SK-N-SH (cell line): ENCODE data around the gene TRAF5. TPM values are rescaled to one million over a fixed set of nuclear protein-coding genes. Genes with fewer than 3 reads are reported as not detected.
A peak's percentile ranks its signal among the peaks of the same experiment; 100 is the strongest.

ENCODE experiments used
- CTCF ChIA-PET: fragments of 300-600, 350-600 bp; formaldehyde crosslinking; extraction: SDS; loops from one replicate; lab custom pipeline; 2021; lab: Yijun Ruan, JAX
- POLR2A ChIA-PET: fragments of 350-600 bp; sonication (Branson Sonifier 250); formaldehyde crosslinking; extraction: SDS; loops from one replicate; lab custom pipeline; 2020; ENCODE audit warnings: antibody characterized with exemption, inconsistent platforms; lab: Yijun Ruan, JAX
- DNase-seq: peaks from one replicate; pipeline ENCODE4 v3.0.0; 2012
- H2AFZ ChIP-seq: fragments of 200-600 bp; sonication (generic); 2 replicates; pipeline ENCODE4 v1.8.1; 2016; ENCODE audit warnings: antibody characterized with exemption, mild to moderate bottlenecking, low read depth
- H3F3A ChIP-seq: fragments of 200-600 bp; sonication (generic); replicated peaks from 2 replicates; pipeline ENCODE3; 2016; ENCODE audit warnings: antibody characterized with exemption, mild to moderate bottlenecking; ENCODE audit not compliant: insufficient read depth
- H3K27ac ChIP-seq, 2 experiments: fragments of 200-500 bp in 1 of 2; fragments of 200-600 bp in 1 of 2; sonication (Bioruptor generic) in 1 of 2; sonication (generic), shearing (Covaris generic) in 1 of 2; 2 replicates each; pipeline versions ENCODE4 v1.5.1 to v1.6.1; 2014 to 2016; ENCODE audit warnings: low read depth in 2 of 2, inconsistent platforms in 1 of 2, low read length in 1 of 2, mild to moderate bottlenecking in 1 of 2, mixed read lengths in 1 of 2
- H3K27me3 ChIP-seq: fragments of 200-600 bp; sonication (generic), shearing (Covaris generic); 2 replicates; pipeline ENCODE4 v1.6.1; 2016; ENCODE audit warnings: mixed run types; ENCODE audit not compliant: insufficient read depth
- H3K36me3 ChIP-seq, 2 experiments: fragments of 200-500 bp in 1 of 2; fragments of 200-600 bp in 1 of 2; sonication (Bioruptor generic) in 1 of 2; sonication (generic) in 1 of 2; replicated peaks in 1 of 2; 2 replicates each; pipeline versions ENCODE3 to v1.5.1; 2014 to 2016; ENCODE audit warnings: low read length in 1 of 2, mild to moderate bottlenecking in 1 of 2; ENCODE audit not compliant: insufficient read depth in 2 of 2, control insufficient read depth in 1 of 2
- H3K4me1 ChIP-seq, 2 experiments: fragments of 200-500 bp in 1 of 2; fragments of 200-600 bp in 1 of 2; sonication (Bioruptor generic) in 1 of 2; sonication (generic), shearing (Covaris generic) in 1 of 2; 2 replicates each; pipeline versions ENCODE4 v1.5.1 to v1.6.1; 2014 to 2016; ENCODE audit warnings: low read depth in 1 of 2, low read length in 1 of 2, mixed run types in 1 of 2; ENCODE audit not compliant: insufficient read depth in 2 of 2, control insufficient read depth in 1 of 2
- H3K4me2 ChIP-seq: fragments of 200-600 bp; sonication (generic), shearing (Covaris generic); 2 replicates; pipeline ENCODE4 v1.6.1; 2017; ENCODE audit warnings: mixed run types
- H3K4me3 ChIP-seq, 2 experiments: fragments of 200-500 bp in 1 of 2; fragments of 200-600 bp in 1 of 2; sonication (Bioruptor generic) in 1 of 2; sonication (generic), shearing (Covaris generic) in 1 of 2; 2 replicates each; pipeline versions ENCODE4 v1.5.1 to v1.8.1; 2014 to 2016; ENCODE audit warnings: low read depth in 2 of 2, inconsistent platforms in 1 of 2, low read length in 1 of 2, mild to moderate bottlenecking in 1 of 2, mixed read lengths in 1 of 2, moderate library complexity in 1 of 2
- H3K79me2 ChIP-seq: fragments of 200-600 bp; sonication (generic); 2 replicates; pipeline ENCODE4 v1.8.1; 2017; ENCODE audit warnings: mild to moderate bottlenecking; ENCODE audit not compliant: insufficient read depth
- H3K9ac ChIP-seq: fragments of 200-600 bp; sonication (generic); 2 replicates; pipeline ENCODE4 v1.6.1; 2017; ENCODE audit warnings: mixed run types
- H3K9me2 ChIP-seq: fragments of 200-600 bp; sonication (generic); 2 replicates; pipeline ENCODE4 v1.6.1; 2017; ENCODE audit warnings: mixed run types
- H3K9me3 ChIP-seq: fragments of 200-600 bp; sonication (generic); 2 replicates; pipeline ENCODE4 v1.6.1; 2017; ENCODE audit warnings: mixed run types, mild to moderate bottlenecking, moderate library complexity
- H4K20me1 ChIP-seq: fragments of 200-600 bp; sonication (generic); 2 replicates; pipeline ENCODE4 v1.6.1; 2017; ENCODE audit warnings: mild to moderate bottlenecking, mixed run types; ENCODE audit not compliant: insufficient read depth
- CHD2 ChIP-seq: fragments of 150-350 bp; IDR thresholded peaks from 2 replicates; pipeline ENCODE4 v1.6.1; 2018; ENCODE audit warnings: low read length; ENCODE audit not compliant: partially characterized antibody
- ELF1 ChIP-seq: IDR thresholded peaks from 2 replicates; pipeline ENCODE4 v1.4.0; 2012
- EP300 ChIP-seq, 2 experiments: IDR thresholded peaks; 2 replicates each; pipeline versions ENCODE4 v1.4.0 to v1.6.1; 2012; ENCODE audit warnings: borderline replicate concordance in 1 of 2, low read depth in 1 of 2, low read length in 1 of 2
- EZH2phosphoT487 ChIP-seq: fragments of 200-600 bp; sonication (generic); IDR thresholded peaks from 2 replicates; pipeline ENCODE4 v1.6.1; 2017; ENCODE audit warnings: low read depth, mixed run types, mild to moderate bottlenecking, antibody characterized with exemption, moderate library complexity, borderline replicate concordance
- GABPA ChIP-seq: IDR thresholded peaks from 2 replicates; pipeline ENCODE4 v1.4.0; 2012; ENCODE audit warnings: low read depth, mild to moderate bottlenecking
- GATA2 ChIP-seq: sonication (generic); formaldehyde crosslinking; IDR thresholded peaks from 2 replicates; pipeline ENCODE4 v1.5.0; 2020; ENCODE audit warnings: mild to moderate bottlenecking, missing genetic modification reagents
- NFIC ChIP-seq: IDR thresholded peaks from 2 replicates; pipeline ENCODE4 v1.4.0; 2012; ENCODE audit warnings: borderline replicate concordance
- NRF1 ChIP-seq: IDR thresholded peaks from 2 replicates; pipeline ENCODE4 v1.6.1; 2012; ENCODE audit warnings: low read depth, mild to moderate bottlenecking, low read length
- SIN3A ChIP-seq: IDR thresholded peaks from 2 replicates; pipeline ENCODE4 v1.6.1; 2012; ENCODE audit warnings: low read depth, mild to moderate bottlenecking, low read length, moderate library complexity, borderline replicate concordance
- TAF1 ChIP-seq: IDR thresholded peaks from 2 replicates; pipeline ENCODE4 v1.6.1; 2012; ENCODE audit warnings: low read depth, mild to moderate bottlenecking, low read length, moderate library complexity, borderline replicate concordance
- TCF12 ChIP-seq: IDR thresholded peaks from 2 replicates; pipeline ENCODE4 v1.4.0; 2012
- WGBS: methylation state at CpG from one replicate; pipeline ENCODE4 v1.1.6; 2017; ENCODE audit warnings: low lambda C conversion rate; 5-methylcytosine and 5-hydroxymethylcytosine counted together
- polyA plus RNA-seq, 3 experiments: library from polyadenylated mRNA; depleted of rRNA; stranded (reverse); fragments of >200 nt; gene quantifications; 2 replicates each; pipeline ENCODE4 v1.2.3, GENCODE V29; 2012
- TF ChIP-seq, protein P1 (sequence below): IDR thresholded peaks from 2 replicates; pipeline ENCODE4 v1.6.1; 2012; ENCODE audit warnings: mild to moderate bottlenecking, low read depth, low read length, moderate library complexity
- TF ChIP-seq, protein P2 (sequence below): IDR thresholded peaks from 2 replicates; pipeline ENCODE4 v1.4.0; 2012; ENCODE audit warnings: low read depth, borderline replicate concordance
- TF ChIP-seq, protein P3 (sequence below): IDR thresholded peaks from 2 replicates; pipeline ENCODE4 v1.4.0; 2012; ENCODE audit warnings: low read depth, borderline replicate concordance

Gene TRAF5
- polyA plus RNA-seq, 1 of the 3 experiments (the other 2 are of a cell fraction): 7.6 TPM

DNA sequence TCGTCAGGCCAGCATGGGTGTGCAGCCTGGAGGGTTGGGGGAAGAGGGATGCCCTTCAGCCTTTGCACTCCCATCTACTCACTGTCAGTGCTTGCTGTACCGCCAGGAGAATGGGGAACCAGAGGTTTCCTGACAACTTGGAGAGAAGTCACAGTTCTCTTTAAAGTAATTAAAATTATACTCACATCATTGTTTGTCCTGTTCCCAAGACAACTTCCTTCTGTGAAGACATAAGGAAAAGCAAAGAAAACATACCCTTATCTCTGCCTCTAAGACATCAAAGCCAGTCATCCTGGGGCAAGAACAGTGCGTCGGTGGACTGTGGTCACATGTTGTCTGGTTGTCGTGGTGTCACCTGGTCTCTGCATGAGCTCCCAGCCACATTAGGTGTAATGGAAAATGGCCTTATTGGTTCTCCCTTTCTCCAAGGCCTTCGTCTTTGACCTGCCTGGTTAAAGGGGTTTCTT lies 17.6 kb downstream of the TRAF5 start:
- TF ChIP-seq, protein P1, sequence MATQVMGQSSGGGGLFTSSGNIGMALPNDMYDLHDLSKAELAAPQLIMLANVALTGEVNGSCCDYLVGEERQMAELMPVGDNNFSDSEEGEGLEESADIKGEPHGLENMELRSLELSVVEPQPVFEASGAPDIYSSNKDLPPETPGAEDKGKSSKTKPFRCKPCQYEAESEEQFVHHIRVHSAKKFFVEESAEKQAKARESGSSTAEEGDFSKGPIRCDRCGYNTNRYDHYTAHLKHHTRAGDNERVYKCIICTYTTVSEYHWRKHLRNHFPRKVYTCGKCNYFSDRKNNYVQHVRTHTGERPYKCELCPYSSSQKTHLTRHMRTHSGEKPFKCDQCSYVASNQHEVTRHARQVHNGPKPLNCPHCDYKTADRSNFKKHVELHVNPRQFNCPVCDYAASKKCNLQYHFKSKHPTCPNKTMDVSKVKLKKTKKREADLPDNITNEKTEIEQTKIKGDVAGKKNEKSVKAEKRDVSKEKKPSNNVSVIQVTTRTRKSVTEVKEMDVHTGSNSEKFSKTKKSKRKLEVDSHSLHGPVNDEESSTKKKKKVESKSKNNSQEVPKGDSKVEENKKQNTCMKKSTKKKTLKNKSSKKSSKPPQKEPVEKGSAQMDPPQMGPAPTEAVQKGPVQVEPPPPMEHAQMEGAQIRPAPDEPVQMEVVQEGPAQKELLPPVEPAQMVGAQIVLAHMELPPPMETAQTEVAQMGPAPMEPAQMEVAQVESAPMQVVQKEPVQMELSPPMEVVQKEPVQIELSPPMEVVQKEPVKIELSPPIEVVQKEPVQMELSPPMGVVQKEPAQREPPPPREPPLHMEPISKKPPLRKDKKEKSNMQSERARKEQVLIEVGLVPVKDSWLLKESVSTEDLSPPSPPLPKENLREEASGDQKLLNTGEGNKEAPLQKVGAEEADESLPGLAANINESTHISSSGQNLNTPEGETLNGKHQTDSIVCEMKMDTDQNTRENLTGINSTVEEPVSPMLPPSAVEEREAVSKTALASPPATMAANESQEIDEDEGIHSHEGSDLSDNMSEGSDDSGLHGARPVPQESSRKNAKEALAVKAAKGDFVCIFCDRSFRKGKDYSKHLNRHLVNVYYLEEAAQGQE: no peak
- TF ChIP-seq EP300 (IDR thresholded peaks at IDR 0.05; ENCODE audit: borderline replicate concordance in 1 of 2, low read depth in 1 of 2, low read length in 1 of 2) (no peak), EZH2phosphoT487 (no peak), GABPA (no peak), SIN3A (no peak), TAF1 (no peak), NRF1 (no peak)
- TF ChIP-seq, all 33 proteins: peak for 0
- no peaks in the 10 kb centered on the region for H3K9me2 ChIP-seq
- H3K27me3 ChIP-seq: no peaks in the 10 kb centered on the region
- ChIA-PET CTCF (interaction anchor here (1.9 kb wide), 1 partner anchor 21 kb away, joined by 6 read pairs; no protein-coding TSS in a partner anchor), POLR2A (no interaction called here)
- no peaks in the 10 kb centered on the region for H3K9me3 ChIP-seq
- H3K36me3 ChIP-seq: no peaks in the 10 kb centered on the region
- no peak overlapping the region for H3K4me2 ChIP-seq
- no peak overlapping the region for H2AFZ ChIP-seq
- H3K9ac ChIP-seq: no peak overlapping the region
- no peak overlapping the region for H3K27ac ChIP-seq
- no peak for DNase-seq
- 96% methylated on average over 6 of the region's 6 CpGs for WGBS
- no peaks in the 10 kb centered on the region for H3F3A ChIP-seq
- peaks cover 5 to 16% of the 10 kb centered on the region in 2 experiments; a peak in 1 of 4 replicates for H3K4me1 ChIP-seq
- H3K79me2 ChIP-seq: no peaks in the 10 kb centered on the region
- H4K20me1 ChIP-seq: no peaks in the 10 kb centered on the region
- H3K4me3 ChIP-seq: no peak overlapping the region

DNA sequence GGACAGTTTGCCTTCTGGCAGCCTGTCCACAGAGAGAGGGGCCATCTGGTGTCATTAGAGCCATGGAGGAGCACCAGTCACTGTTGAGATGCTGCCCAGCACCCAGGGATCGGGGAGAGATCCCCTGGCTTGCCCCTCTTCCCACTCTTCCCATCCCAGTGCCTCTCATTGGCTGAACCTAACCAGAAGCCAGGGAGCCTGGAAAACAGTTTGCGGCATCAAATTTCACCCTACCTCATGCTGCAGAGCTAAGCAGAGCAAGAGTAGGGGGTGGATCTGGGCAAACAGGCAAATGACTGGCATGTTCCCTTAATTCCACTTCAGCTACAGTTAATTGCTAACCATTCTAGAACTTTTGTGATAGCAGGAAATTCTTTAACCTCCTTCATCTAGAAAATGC lies 19.1 kb downstream of the TRAF5 start:
- WGBS: 100% methylated on average over 1 of the region's 2 CpGs
- ChIA-PET POLR2A (no interaction called here), CTCF (interaction anchor here (1.5 to 2.1 kb wide), 3 partner anchors 10 to 22 kb away, joined by 3 to 10 read pairs (median 5); no protein-coding TSS in a partner anchor)
- H3K4me3 ChIP-seq: no peak overlapping the region
- H2AFZ ChIP-seq: no peak overlapping the region
- no peaks in the 10 kb centered on the region for H3K79me2 ChIP-seq
- H3K4me1 ChIP-seq: peaks cover 5 to 11% of the 10 kb centered on the region in 2 experiments; a peak in 1 of 4 replicates
- H3K27me3 ChIP-seq: no peaks in the 10 kb centered on the region
- no peak overlapping the region for H3K9ac ChIP-seq
- no peaks in the 10 kb centered on the region for H3K36me3 ChIP-seq
- H3F3A ChIP-seq: no peaks in the 10 kb centered on the region
- H3K9me3 ChIP-seq: no peaks in the 10 kb centered on the region
- peak overlapping the region in 1 of 2 experiments; percentile 7; a peak in 1 of 4 replicates for H3K27ac ChIP-seq
- no peak for DNase-seq
- no peaks in the 10 kb centered on the region for H4K20me1 ChIP-seq
- H3K9me2 ChIP-seq: no peaks in the 10 kb centered on the region
- H3K4me2 ChIP-seq: no peak overlapping the region
- TF ChIP-seq EZH2phosphoT487: no peak
- TF ChIP-seq, protein P2, sequence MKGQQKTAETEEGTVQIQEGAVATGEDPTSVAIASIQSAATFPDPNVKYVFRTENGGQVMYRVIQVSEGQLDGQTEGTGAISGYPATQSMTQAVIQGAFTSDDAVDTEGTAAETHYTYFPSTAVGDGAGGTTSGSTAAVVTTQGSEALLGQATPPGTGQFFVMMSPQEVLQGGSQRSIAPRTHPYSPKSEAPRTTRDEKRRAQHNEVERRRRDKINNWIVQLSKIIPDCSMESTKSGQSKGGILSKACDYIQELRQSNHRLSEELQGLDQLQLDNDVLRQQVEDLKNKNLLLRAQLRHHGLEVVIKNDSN: no peak
- no peak for TF ChIP-seq CHD2
- no peak for TF ChIP-seq TCF12
- TF ChIP-seq NFIC: no peak
- no peak for TF ChIP-seq EP300 (IDR thresholded peaks at IDR 0.05; ENCODE audit: borderline replicate concordance in 1 of 2, low read depth in 1 of 2, low read length in 1 of 2)
- no peak for TF ChIP-seq GATA2 (CRISPR knock-in tag)
- TF ChIP-seq, protein P3, sequence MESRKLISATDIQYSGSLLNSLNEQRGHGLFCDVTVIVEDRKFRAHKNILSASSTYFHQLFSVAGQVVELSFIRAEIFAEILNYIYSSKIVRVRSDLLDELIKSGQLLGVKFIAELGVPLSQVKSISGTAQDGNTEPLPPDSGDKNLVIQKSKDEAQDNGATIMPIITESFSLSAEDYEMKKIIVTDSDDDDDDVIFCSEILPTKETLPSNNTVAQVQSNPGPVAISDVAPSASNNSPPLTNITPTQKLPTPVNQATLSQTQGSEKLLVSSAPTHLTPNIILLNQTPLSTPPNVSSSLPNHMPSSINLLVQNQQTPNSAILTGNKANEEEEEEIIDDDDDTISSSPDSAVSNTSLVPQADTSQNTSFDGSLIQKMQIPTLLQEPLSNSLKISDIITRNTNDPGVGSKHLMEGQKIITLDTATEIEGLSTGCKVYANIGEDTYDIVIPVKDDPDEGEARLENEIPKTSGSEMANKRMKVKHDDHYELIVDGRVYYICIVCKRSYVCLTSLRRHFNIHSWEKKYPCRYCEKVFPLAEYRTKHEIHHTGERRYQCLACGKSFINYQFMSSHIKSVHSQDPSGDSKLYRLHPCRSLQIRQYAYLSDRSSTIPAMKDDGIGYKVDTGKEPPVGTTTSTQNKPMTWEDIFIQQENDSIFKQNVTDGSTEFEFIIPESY: no peak
- TF ChIP-seq, protein P1: no peak
- TF ChIP-seq ELF1: no peak
